Astrocyte (in vitro differentiated cells and primary cell): ENCODE measurements around the gene CREB3L1. TPM values are rescaled to one million over a fixed set of nuclear protein-coding genes. Genes with fewer than 3 reads are reported as not detected.

Experiments
- DNase-seq: peaks from one replicate; pipeline ENCODE4 v3.0.0-alpha.2; 2010; ENCODE audit warnings: low read depth
- FAIRE-seq: peaks from 2 replicates; lab custom pipeline; 2011; peaks lifted over from hg19 to GRCh38; lab: Jason Lieb, UNC
- H2AFZ ChIP-seq: 2 replicates; pipeline ENCODE4 v1.6.0; 2012; ENCODE audit warnings: low read depth, low read length, inconsistent platforms
- H3K27ac ChIP-seq: 2 replicates; pipeline ENCODE4 v1.5.1; 2011; ENCODE audit warnings: low read depth, low read length, inconsistent platforms
- H3K27me3 ChIP-seq: 2 replicates; pipeline ENCODE4 v1.6.0; 2011; ENCODE audit warnings: low read length, inconsistent platforms; ENCODE audit not compliant: insufficient read depth
- H3K36me3 ChIP-seq: 2 replicates; pipeline ENCODE4 v1.5.1; 2011; ENCODE audit warnings: low read length, inconsistent platforms; ENCODE audit not compliant: insufficient read depth
- H3K4me1 ChIP-seq: 2 replicates; pipeline ENCODE4 v1.5.1; 2011; ENCODE audit warnings: low read length, inconsistent platforms; ENCODE audit not compliant: insufficient read depth
- H3K4me2 ChIP-seq: 2 replicates; pipeline ENCODE4 v1.6.0; 2012; ENCODE audit warnings: low read length, inconsistent platforms
- H3K4me3 ChIP-seq: 2 replicates; pipeline ENCODE4 v1.5.1; 2011; ENCODE audit warnings: low read depth, mild to moderate bottlenecking, low read length, inconsistent platforms; ENCODE audit not compliant: insufficient read depth
- H3K79me2 ChIP-seq: 2 replicates; pipeline ENCODE4 v1.6.0; 2012; ENCODE audit warnings: mild to moderate bottlenecking, low read length, inconsistent platforms; ENCODE audit not compliant: insufficient read depth
- H3K9ac ChIP-seq: 2 replicates; pipeline ENCODE4 v1.6.0; 2012; ENCODE audit warnings: mild to moderate bottlenecking, low read length, inconsistent platforms
- H3K9me3 ChIP-seq: 2 replicates; pipeline ENCODE4 v1.5.1; 2012; ENCODE audit warnings: low read depth, mild to moderate bottlenecking, low read length, inconsistent platforms; ENCODE audit not compliant: insufficient read depth
- H4K20me1 ChIP-seq: 2 replicates; pipeline ENCODE4 v1.6.0; 2012; ENCODE audit warnings: low read length, inconsistent platforms; ENCODE audit not compliant: insufficient read depth
- H3K27ac Mint-ChIP-seq: one replicate; pipeline ENCODE4 v1.8.0; 2021; ENCODE audit warnings: mild to moderate bottlenecking, mixed read lengths; ENCODE audit not compliant: unreplicated experiment
- H3K27me3 Mint-ChIP-seq: one replicate; pipeline ENCODE4 v1.8.0; 2021; ENCODE audit warnings: low read depth, mixed read lengths; ENCODE audit not compliant: unreplicated experiment
- H3K36me3 Mint-ChIP-seq: one replicate; pipeline ENCODE4 v1.8.0; 2021; ENCODE audit warnings: low read depth, mixed read lengths; ENCODE audit not compliant: unreplicated experiment
- H3K4me1 Mint-ChIP-seq: one replicate; pipeline ENCODE4 v1.8.0; 2021; ENCODE audit warnings: low read depth, mixed read lengths; ENCODE audit not compliant: unreplicated experiment
- H3K4me3 Mint-ChIP-seq: one replicate; pipeline ENCODE4 v1.8.0; 2021; ENCODE audit warnings: mild to moderate bottlenecking, moderate library complexity, mixed read lengths; ENCODE audit not compliant: unreplicated experiment
- H3K9me3 Mint-ChIP-seq: one replicate; pipeline ENCODE4 v1.8.0; 2021; ENCODE audit warnings: mild to moderate bottlenecking, mixed read lengths; ENCODE audit not compliant: unreplicated experiment
- CTCF ChIP-seq: IDR thresholded peaks from 2 replicates; pipeline ENCODE4 v1.5.1; 2011; ENCODE audit warnings: low read depth, mild to moderate bottlenecking, inconsistent platforms, low read length, moderate library complexity; ENCODE audit not compliant: insufficient read depth
- EZH2 ChIP-seq: IDR thresholded peaks from 2 replicates; pipeline ENCODE4 v1.6.1; 2012; ENCODE audit warnings: mild to moderate bottlenecking, low read length, inconsistent platforms; ENCODE audit not compliant: insufficient read depth
- total RNA-seq: library from RNA; stranded (reverse); gene quantifications from 2 replicates; pipeline ENCODE4 v1.2.1, GENCODE V29; 2021

The CREB3L1 gene
- total RNA-seq, 1 donor from 2014 or later, result 324 TPM

GRCh38 chr11:46275964-46276641 lies 1.4 kb upstream of the CREB3L1 start:
- no peak overlapping the region for H3K27ac ChIP-seq
- Mint-ChIP-seq H3K27ac (no peak overlapping the region), H3K4me3 (peak overlapping the region; percentile 67), H3K4me1 (peaks cover 34% of the 10 kb centered on the region), H3K27me3 (peaks cover 2% of the 10 kb centered on the region), H3K9me3 (no peaks in the 10 kb centered on the region), H3K36me3 (peaks cover 16% of the 10 kb centered on the region)
- peaks cover 2% of the 10 kb centered on the region for H3K36me3 ChIP-seq
- TF ChIP-seq EZH2, result no peak
- no peak for TF ChIP-seq CTCF
- H3K9me3 ChIP-seq, result no peaks in the 10 kb centered on the region
- H3K9ac ChIP-seq, result no peak overlapping the region
- no peak for FAIRE-seq
- H3K27me3 ChIP-seq, result no peaks in the 10 kb centered on the region
- peaks cover 35% of the 10 kb centered on the region for H3K79me2 ChIP-seq
- no peak overlapping the region for H2AFZ ChIP-seq
- H3K4me2 ChIP-seq, result no peak overlapping the region
- no peak overlapping the region for H3K4me3 ChIP-seq
- no peak for DNase-seq
- H4K20me1 ChIP-seq, result peaks cover 16% of the 10 kb centered on the region
- peaks cover 39% of the 10 kb centered on the region for H3K4me1 ChIP-seq

GRCh38 chr11:46277313-46277621 lies 195 bp upstream of the CREB3L1 start:
- peaks cover 31% of the 10 kb centered on the region for H3K4me1 Mint-ChIP-seq
- H3K4me2 ChIP-seq, result peak overlapping the region; percentile 97
- peak overlapping the region; percentile 91 for H3K27ac Mint-ChIP-seq

More at GRCh38 chr11:46277313-46277621, 195 bp upstream of the CREB3L1 start:
- no peak overlapping the region for H2AFZ ChIP-seq
- H3K36me3 ChIP-seq, result peaks cover 6% of the 10 kb centered on the region
- no peaks in the 10 kb centered on the region for H3K27me3 ChIP-seq
- H3K27me3 Mint-ChIP-seq, result peaks cover 2% of the 10 kb centered on the region
- H4K20me1 ChIP-seq, result peaks cover 27% of the 10 kb centered on the region
- H3K27ac ChIP-seq, result peak overlapping the region; percentile 84
- H3K36me3 Mint-ChIP-seq, result peaks cover 16% of the 10 kb centered on the region
- peak overlapping the region; percentile 94 for H3K4me3 Mint-ChIP-seq
- peaks cover 46% of the 10 kb centered on the region for H3K79me2 ChIP-seq
- H3K9me3 ChIP-seq, result no peaks in the 10 kb centered on the region
- FAIRE-seq, result no peak
- H3K4me3 ChIP-seq, result peak overlapping the region; percentile 86
- no peaks in the 10 kb centered on the region for H3K9me3 Mint-ChIP-seq
- TF ChIP-seq CTCF (no peak), EZH2 (no peak)
- DNase-seq, result no peak
- peak overlapping the region; percentile 94 for H3K9ac ChIP-seq
- H3K4me1 ChIP-seq, result peaks cover 46% of the 10 kb centered on the region
